Small intestine (tissue), 7 donors: ENCODE data around the gene CACNG4. TPM values are rescaled to one million over a fixed set of nuclear protein-coding genes. Genes with fewer than 3 reads are reported as not detected.

ENCODE experiments used
- DNase-seq, 2 donors: peaks; one replicate each; pipeline versions ENCODE4 v3.0.0 to v3.0.0-alpha.2; 2013
- FAIRE-seq: peaks from 2 replicates; lab custom pipeline; 2012; peaks lifted over from hg19 to GRCh38; lab: Jason Lieb, UNC
- H3K27ac ChIP-seq, 3 donors: one replicate each; pipeline ENCODE4 v1.5.1; 2013; ENCODE audit warnings: low read length in 2 of 3, mild to moderate bottlenecking in 2 of 3, control low read depth in 1 of 3, inconsistent platforms in 1 of 3, low read depth in 1 of 3, moderate library complexity in 1 of 3
- H3K27me3 ChIP-seq, 3 donors: one replicate each; pipeline ENCODE4 v1.6.1; 2013; ENCODE audit warnings: low read length in 3 of 3, inconsistent platforms in 1 of 3; ENCODE audit not compliant: control insufficient read depth in 3 of 3, insufficient read depth in 3 of 3
- H3K36me3 ChIP-seq, 3 donors: one replicate each; pipeline ENCODE4 v1.6.1; 2013; ENCODE audit warnings: low read length in 3 of 3, inconsistent platforms in 1 of 3, low read depth in 1 of 3, mild to moderate bottlenecking in 1 of 3, moderate library complexity in 1 of 3; ENCODE audit not compliant: control insufficient read depth in 3 of 3, insufficient read depth in 2 of 3
- H3K4me1 ChIP-seq, 3 donors: one replicate each; pipeline ENCODE4 v1.6.1; 2013; ENCODE audit warnings: low read length in 2 of 3, inconsistent platforms in 1 of 3, low read depth in 1 of 3, mild to moderate bottlenecking in 1 of 3, moderate library complexity in 1 of 3; ENCODE audit not compliant: control insufficient read depth in 3 of 3, insufficient read depth in 2 of 3
- H3K4me3 ChIP-seq, 3 donors: one replicate each; pipeline ENCODE4 v1.5.1; 2013; ENCODE audit warnings: low read length in 3 of 3, control low read depth in 1 of 3, inconsistent platforms in 1 of 3, low read depth in 1 of 3, mild to moderate bottlenecking in 1 of 3, moderate library complexity in 1 of 3
- H3K9me3 ChIP-seq, 2 donors: one replicate each; pipeline ENCODE4 v1.6.1; 2013; ENCODE audit warnings: low read depth in 1 of 2, low read length in 1 of 2; ENCODE audit not compliant: control insufficient read depth in 2 of 2, insufficient read depth in 1 of 2
- WGBS, 3 donors: extraction: QIAGEN DNeasy Blood & Tissue Kit; methylation state at CpG; one replicate each; pipeline ENCODE4 v1.1.7; 2013; 5-methylcytosine and 5-hydroxymethylcytosine counted together
- polyA plus RNA-seq, 4 donors: library from polyadenylated mRNA; stranded (reverse) in 3 of 4; unstranded in 1 of 4; fragments of 200-250 nt in 3 of 4; fragments of 120-200 nt in 1 of 4; gene quantifications; one replicate each; pipeline versions ENCODE4 v1.2.1 to v1.2.3, GENCODE V29; 2013
- donor health status: healthy with polysubstance abuse.
- donor health status: control.
- donor health status: control.
- donor health status: Bipolar disorder and iron deficiency.
- donor health status: healthy.

Gene CACNG4
- polyA plus RNA-seq, 4 donors = 0.27 to 0.64 (median 0.51) TPM; not detected in 1

DNA sequence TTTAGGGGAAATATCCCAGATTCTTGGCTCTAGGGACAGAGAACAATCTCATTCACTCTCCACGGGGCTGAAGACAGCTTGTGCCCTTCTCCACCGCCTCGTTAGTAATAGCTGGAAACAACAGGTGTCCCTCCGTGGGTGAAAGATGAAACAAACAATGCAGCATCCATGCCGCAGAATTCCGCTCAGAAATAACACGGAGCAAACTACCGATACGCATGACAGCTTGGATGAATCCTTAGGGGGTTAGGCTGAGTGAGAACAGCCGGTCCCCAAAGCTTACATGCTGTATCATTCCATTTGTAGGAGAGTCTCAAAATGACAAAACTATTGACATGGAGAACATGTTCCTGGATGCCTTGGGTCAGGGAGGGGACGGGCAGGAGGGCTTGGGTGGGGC, 50.5 kb downstream of the CACNG4 start:
- DNase-seq = no peak
- H3K27ac ChIP-seq = no peak overlapping the region
- no peak overlapping the region for H3K4me3 ChIP-seq
- H3K36me3 ChIP-seq = no peaks in the 10 kb centered on the region
- no peak for FAIRE-seq
- no peaks in the 10 kb centered on the region for H3K9me3 ChIP-seq
- no peaks in the 10 kb centered on the region for H3K4me1 ChIP-seq
- 83 to 89% (median 86%) methylated on average over 11 of the region's 11 CpGs for WGBS, 3 donors
- H3K27me3 ChIP-seq = peaks cover 0 to 4% (median 0%) of the 10 kb centered on the region in 3 donors

DNA sequence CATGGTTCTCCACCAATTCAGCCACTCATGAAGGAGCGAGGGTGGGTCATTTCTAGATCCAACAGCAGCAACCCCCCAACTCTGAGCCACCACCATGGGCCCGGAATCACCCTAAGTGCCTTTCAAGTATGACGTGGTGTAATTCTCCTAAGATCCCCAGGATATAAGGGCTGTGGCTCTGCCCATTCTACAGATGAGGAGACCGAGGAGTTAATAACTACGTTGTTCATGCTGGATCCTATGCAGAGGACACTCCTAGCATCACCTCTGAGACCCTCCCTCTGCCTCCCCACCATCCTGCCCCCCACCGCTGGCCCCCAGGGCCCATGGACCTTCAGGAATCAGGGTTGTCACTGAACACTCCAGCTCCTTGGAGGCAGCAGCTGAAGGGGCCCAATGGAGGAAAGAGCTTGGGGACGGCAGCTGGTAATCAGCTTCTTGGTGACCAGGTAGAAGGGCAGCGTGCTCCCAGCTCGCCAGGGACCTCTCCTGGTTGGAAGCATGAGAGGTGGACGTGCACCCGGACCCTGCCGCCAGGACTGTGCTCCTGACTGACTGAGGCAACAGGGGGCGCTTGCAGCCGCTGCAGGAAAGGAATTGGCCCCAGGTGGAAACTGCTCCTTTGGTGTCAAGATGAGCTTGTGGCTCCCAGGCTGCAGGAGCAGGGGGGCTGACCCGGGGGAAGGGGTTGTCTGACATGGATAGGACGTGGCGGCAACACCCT, 51.7 kb downstream of the CACNG4 start:
- DNase-seq (no peak), FAIRE-seq (no peak)
- H3K4me1 ChIP-seq = no peaks in the 10 kb centered on the region
- no peaks in the 10 kb centered on the region for H3K9me3 ChIP-seq
- no peak overlapping the region for H3K27ac ChIP-seq
- no peaks in the 10 kb centered on the region for H3K36me3 ChIP-seq
- peaks cover 0 to 3% (median 0%) of the 10 kb centered on the region in 3 donors for H3K27me3 ChIP-seq
- 67 to 79% (median 74%) methylated on average over 17 of the region's 17 CpGs for WGBS, 3 donors
- H3K4me3 ChIP-seq = no peak overlapping the region

DNA sequence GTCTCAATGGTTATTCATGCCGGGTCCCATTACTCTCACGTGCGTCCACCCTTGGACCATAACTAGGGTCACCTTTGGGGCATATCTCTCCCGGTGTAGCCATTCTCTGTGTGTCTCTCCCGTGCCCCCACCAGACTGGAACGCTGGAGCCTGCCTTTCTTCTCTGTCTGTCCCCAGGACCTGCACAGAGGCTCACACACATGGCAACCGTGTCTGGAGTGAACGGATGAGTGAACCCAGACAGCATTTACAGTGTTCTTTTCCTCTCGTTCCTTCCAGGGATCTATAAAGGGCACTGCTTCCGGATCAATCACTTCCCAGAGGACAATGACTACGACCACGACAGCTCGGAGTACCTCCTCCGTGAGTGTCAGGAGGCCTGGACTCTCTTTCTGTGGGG, 53.4 kb downstream of the CACNG4 start:
- no peaks in the 10 kb centered on the region for H3K4me1 ChIP-seq
- H3K4me3 ChIP-seq = no peak overlapping the region
- H3K9me3 ChIP-seq = no peaks in the 10 kb centered on the region
- H3K27me3 ChIP-seq = no peaks in the 10 kb centered on the region
- no peaks in the 10 kb centered on the region for H3K36me3 ChIP-seq
- FAIRE-seq = no peak
- DNase-seq = no peak
- WGBS, 3 donors = 83 to 89% (median 86%) methylated on average over 14 of the region's 14 CpGs
- H3K27ac ChIP-seq = no peak overlapping the region

DNA sequence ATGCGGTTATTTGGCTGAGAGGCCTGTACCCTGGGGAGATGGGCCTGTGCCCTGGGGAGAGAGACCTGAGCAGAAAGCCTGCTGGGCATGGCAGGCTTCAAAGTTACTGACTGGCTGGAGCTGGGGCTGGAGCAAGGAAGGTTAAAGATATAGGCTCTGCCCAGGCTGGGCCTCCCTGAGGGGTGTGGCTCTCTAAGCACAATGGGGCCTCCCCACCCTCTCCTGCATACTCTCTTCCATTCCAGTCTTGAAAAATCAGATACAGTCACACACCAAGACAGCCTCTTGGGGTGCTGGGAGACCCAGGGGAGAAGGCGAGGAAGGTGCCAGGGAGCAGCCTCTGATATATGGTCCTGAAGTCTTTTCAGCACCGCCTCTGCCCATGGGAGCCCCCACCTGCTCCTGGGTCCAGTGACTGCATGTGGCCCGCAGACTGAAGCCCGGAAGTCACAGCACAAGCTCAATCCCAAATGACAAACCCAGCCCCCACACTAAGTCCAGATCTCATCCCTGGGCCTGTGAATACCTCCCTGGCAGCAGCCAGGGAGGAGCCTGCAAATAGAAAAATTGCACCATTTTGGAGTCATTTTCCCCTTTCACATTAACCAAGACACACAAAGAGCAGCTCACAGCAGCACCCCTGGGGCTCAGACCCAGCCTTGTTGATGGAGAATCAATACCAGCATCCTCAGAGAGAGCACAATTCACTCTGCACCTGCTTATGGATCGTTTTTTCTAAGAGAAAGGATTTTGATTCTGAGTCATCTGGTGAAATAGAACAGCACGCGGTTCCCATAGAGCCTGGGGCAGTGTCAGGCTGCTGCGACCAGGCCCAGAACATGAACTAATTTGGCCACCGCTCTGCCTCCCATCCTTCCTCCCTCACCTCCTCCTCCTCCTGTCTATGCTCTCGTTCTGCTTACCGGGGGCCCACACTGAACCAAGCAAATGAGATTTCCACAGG, 54.2 kb downstream of the CACNG4 start:
- 78 to 85% (median 84%) methylated on average over 12 of the region's 12 CpGs for WGBS, 3 donors
- Histone ChIP-seq H3K4me1 (no peaks in the 10 kb centered on the region), H3K36me3 (no peaks in the 10 kb centered on the region), H3K4me3 (no peak overlapping the region), H3K9me3 (no peaks in the 10 kb centered on the region), H3K27me3 (no peaks in the 10 kb centered on the region), H3K27ac (no peak overlapping the region)
- no peak for FAIRE-seq
- no peak for DNase-seq

DNA sequence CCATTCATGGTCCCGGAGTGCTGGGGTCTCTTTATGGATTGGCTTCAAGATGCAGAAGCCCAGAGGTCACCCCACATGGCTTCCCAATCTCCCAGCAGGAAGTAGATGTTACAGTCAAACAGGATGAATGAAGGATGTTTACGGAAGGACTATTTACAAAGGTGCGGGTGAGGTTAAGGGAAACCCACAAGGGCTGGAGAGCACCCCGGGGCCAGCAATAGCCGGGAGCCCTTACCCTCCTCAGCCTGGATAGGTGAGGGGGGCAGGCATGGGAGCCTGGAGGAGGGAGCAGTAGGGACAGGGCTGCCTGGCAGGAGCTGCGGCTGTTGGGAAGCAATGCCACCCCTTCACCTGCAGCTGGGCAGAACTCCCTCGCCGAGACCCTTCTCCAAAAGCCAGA, 55.3 kb downstream of the CACNG4 start:
- no peaks in the 10 kb centered on the region for H3K36me3 ChIP-seq
- H3K4me1 ChIP-seq = no peaks in the 10 kb centered on the region
- H3K27me3 ChIP-seq = no peaks in the 10 kb centered on the region
- DNase-seq (no peak), FAIRE-seq (no peak)
- no peak overlapping the region for H3K4me3 ChIP-seq
- H3K27ac ChIP-seq = no peak overlapping the region
- no peaks in the 10 kb centered on the region for H3K9me3 ChIP-seq
- 70 to 75% (median 73%) methylated on average over 8 of the region's 8 CpGs for WGBS, 3 donors

DNA sequence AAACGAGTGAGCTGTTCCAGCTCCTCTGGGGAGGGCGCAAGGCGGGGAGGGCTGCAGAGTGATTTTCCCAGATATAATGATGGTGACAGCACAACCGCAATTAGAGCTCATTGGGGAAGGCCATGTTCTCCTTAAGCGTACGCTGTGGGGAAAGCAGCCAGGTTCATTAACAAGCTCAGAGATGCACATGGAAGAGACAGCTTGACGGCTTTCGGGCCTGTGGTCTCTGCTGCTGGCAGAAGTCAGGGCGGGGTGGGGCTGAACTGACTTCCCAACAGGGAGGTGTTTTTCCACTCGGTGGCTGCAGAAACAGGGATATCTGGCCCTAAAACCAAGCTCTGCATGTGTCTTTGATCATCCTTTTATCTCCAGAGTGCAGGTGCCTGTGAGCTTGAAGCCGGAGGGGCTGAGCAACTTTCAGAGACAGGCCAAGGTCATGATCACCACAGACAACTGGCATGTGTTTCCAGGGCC, 55.8 kb downstream of the CACNG4 start:
- H3K9me3 ChIP-seq = no peaks in the 10 kb centered on the region
- H3K27me3 ChIP-seq = no peaks in the 10 kb centered on the region
- H3K4me1 ChIP-seq = no peaks in the 10 kb centered on the region
- H3K27ac ChIP-seq = no peak overlapping the region
- 77 to 79% (median 77%) methylated on average over 11 of the region's 11 CpGs for WGBS, 3 donors
- DNase-seq = no peak
- no peak for FAIRE-seq
- no peak overlapping the region for H3K4me3 ChIP-seq
- H3K36me3 ChIP-seq = no peaks in the 10 kb centered on the region

DNA sequence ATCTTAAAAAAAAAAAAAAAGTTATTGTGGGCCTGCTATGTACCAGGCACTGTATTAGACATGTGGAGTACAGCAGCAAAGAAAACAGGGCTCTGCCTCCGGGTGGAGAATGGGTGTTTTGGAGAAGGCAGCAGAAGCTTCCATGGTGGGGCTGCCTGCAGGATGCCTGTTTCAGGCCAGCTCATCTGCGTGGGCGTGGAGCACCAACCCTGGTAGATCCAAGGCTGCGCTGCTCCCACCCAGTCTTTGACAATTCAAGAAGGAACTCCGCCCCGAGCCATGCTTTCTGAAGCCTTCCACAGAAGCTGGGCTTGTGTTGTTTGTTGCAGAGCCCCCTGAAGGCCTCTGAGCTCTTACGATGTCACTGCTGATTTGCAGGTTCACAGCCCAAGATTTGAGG, 56.7 kb downstream of the CACNG4 start:
- Histone ChIP-seq H3K4me1 (no peaks in the 10 kb centered on the region), H3K4me3 (no peak overlapping the region), H3K9me3 (no peaks in the 10 kb centered on the region), H3K27ac (no peak overlapping the region), H3K27me3 (no peaks in the 10 kb centered on the region), H3K36me3 (no peaks in the 10 kb centered on the region)
- FAIRE-seq (no peak), DNase-seq (no peak)
- WGBS, 3 donors = 92 to 98% (median 92%) methylated on average over 6 to 7 of the region's 7 CpGs

DNA sequence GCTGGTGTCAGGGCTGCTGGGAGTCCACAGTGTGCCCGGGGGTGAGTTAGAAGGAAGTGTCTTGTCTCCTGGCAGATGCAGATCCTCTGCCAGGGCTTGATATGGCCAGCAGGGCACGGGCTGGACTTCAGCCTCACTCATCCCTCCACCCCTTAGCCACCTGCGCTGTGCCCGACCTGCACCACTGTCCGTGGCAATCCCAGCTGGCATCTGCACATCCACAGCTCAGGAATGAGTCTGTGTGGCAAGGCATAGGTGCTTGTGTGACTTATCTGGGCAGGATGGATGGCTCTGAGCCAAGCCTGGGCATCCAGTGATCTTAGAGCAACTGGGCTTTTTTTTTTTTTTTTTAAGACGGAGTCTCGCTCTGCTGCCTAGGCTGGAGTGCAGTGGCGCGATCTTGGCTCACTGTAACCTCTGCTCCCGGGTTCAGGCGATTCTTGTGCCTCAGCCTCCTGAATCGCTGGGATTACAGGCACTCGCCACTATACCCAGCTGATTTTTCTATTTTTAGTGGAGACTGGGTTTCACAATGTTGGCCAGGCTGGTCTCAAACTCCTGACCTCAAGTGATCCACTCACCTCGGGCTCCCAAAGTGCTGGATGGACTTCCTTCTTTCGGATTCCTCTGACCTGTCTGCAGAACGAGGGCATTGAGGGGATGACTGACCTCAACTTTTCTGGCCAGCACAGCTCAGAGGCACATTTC, 57.4 kb downstream of the CACNG4 start:
- Histone ChIP-seq H3K36me3 (no peaks in the 10 kb centered on the region), H3K9me3 (no peaks in the 10 kb centered on the region), H3K4me1 (no peaks in the 10 kb centered on the region), H3K4me3 (no peak overlapping the region), H3K27ac (no peak overlapping the region), H3K27me3 (no peaks in the 10 kb centered on the region)
- FAIRE-seq = no peak
- DNase-seq = peak in 1 of 2 donors; percentile 19
- WGBS, 3 donors = 64 to 75% (median 72%) methylated on average over 15 to 16 of the region's 16 CpGs
